ENCODE results near the gene PTBP2. TPM values are rescaled to one million over a fixed set of nuclear protein-coding genes. Genes with fewer than 3 reads are reported as not detected.

The PTBP2 gene
- total RNA-seq, 1 experiment from 2014 or later: 13.2 TPM

DNA sequence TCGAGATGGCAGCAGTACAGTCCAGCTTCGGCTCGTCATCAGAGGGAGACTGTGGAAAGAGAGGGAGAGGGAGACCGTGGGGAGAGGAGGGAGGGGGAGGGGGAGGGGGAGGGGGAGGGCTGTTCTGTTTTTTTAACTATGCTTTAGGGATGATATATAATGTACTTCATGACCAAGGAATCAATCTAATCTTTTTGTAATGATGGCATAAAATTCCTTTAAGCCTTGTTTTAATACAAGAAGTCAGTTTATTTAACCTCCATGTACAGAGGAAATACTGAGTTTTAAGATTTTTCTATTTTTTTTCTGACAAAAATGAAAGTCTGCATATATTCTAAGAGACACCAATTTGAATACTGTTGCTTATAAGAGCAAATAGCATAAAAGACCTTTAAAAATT, 41.9 kb downstream of the PTBP2 start (continued):
- TF ChIP-seq, protein P1, sequence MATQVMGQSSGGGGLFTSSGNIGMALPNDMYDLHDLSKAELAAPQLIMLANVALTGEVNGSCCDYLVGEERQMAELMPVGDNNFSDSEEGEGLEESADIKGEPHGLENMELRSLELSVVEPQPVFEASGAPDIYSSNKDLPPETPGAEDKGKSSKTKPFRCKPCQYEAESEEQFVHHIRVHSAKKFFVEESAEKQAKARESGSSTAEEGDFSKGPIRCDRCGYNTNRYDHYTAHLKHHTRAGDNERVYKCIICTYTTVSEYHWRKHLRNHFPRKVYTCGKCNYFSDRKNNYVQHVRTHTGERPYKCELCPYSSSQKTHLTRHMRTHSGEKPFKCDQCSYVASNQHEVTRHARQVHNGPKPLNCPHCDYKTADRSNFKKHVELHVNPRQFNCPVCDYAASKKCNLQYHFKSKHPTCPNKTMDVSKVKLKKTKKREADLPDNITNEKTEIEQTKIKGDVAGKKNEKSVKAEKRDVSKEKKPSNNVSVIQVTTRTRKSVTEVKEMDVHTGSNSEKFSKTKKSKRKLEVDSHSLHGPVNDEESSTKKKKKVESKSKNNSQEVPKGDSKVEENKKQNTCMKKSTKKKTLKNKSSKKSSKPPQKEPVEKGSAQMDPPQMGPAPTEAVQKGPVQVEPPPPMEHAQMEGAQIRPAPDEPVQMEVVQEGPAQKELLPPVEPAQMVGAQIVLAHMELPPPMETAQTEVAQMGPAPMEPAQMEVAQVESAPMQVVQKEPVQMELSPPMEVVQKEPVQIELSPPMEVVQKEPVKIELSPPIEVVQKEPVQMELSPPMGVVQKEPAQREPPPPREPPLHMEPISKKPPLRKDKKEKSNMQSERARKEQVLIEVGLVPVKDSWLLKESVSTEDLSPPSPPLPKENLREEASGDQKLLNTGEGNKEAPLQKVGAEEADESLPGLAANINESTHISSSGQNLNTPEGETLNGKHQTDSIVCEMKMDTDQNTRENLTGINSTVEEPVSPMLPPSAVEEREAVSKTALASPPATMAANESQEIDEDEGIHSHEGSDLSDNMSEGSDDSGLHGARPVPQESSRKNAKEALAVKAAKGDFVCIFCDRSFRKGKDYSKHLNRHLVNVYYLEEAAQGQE (IDR thresholded peaks at IDR 0.05; ENCODE audit: low read depth): no peak
- no peak for TF ChIP-seq ZFX (IDR thresholded peaks at IDR 0.05)
- TF ChIP-seq SRF (IDR thresholded peaks at IDR 0.05; ENCODE audit: low read depth): no peak
- TF ChIP-seq ELF1 (IDR thresholded peaks at IDR 0.05; ENCODE audit: borderline replicate concordance, low read depth): no peak
- TF ChIP-seq, protein P2, sequence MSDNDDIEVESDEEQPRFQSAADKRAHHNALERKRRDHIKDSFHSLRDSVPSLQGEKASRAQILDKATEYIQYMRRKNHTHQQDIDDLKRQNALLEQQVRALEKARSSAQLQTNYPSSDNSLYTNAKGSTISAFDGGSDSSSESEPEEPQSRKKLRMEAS (IDR thresholded peaks at IDR 0.05): no peak

DNA sequence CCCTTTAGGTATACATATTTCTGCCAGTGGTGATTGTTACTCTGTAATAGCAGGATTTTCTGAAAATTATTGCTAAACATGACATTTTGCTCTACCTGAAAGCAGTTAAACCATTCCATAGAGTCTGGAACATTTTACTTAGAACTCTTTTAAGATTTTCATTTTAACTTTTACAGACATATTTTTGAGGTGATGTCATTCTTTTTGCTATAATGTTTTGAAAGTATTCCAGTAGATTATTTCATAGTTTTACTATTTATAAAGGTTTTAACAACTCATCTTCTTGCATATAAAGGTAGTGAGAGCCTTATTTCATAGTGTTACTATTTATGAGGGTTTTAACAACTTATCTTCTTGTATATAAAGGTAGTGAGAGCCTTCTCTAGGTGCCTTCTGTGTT, 42.9 kb downstream of the PTBP2 start:
- Histone ChIP-seq H3K4me2 (ENCODE audit: low read length) (no peak overlapping the region), H3K4me1 (ENCODE audit: control insufficient read depth in 1 of 2, insufficient read depth in 2 of 2, low read length in 2 of 2) (no peaks in the 10 kb centered on the region), H3K9ac (ENCODE audit: low read length) (no peak overlapping the region), H3K9me3 (ENCODE audit: control insufficient read depth in 1 of 2, insufficient read depth in 1 of 2, low read depth in 1 of 2, low read length in 2 of 2) (no peaks in the 10 kb centered on the region), H4K20me1 (ENCODE audit: insufficient read depth) (peaks cover 18% of the 10 kb centered on the region; the same call in 1 of the 2 replicates), H3K27ac (ENCODE audit: low read depth, low read length) (no peak overlapping the region), H3K27me3 (ENCODE audit: insufficient read depth, low read length) (no peaks in the 10 kb centered on the region), H3K4me3 (replicated peaks in 1 of 2; ENCODE audit: low read depth in 1 of 2, low read length in 2 of 2) (no peak overlapping the region), H3K36me3 (ENCODE audit: control insufficient read depth in 1 of 2, insufficient read depth in 2 of 2, low read length in 2 of 2) (no peaks in the 10 kb centered on the region), H3K79me2 (ENCODE audit: insufficient read depth, low read length) (peaks cover 79% of the 10 kb centered on the region), H3K9me2 (ENCODE audit: insufficient read depth) (no peaks in the 10 kb centered on the region), H2AFZ (ENCODE audit: low read depth, low read length, poor library complexity, severe bottlenecking) (no peak overlapping the region)
- no peak for ATAC-seq
- RAD21 ChIA-PET (ENCODE audit: low non-redundant PET in 1 of 2, low total read pairs in 2 of 2, uncharacterized antibody in 2 of 2, unreplicated experiment in 2 of 2): no interaction called here
- BruUV-seq (replicated peaks): no TSS peak
- intact Hi-C loops (cut with micrococcal nuclease): no loop called here
- no peak for DNase-seq (ENCODE audit: low read depth, low spot score)
- POLR2A ChIA-PET: no interaction called here
- CTCF ChIA-PET: no interaction called here
- TF ChIP-seq SRF (IDR thresholded peaks at IDR 0.05; ENCODE audit: low read depth): no peak
- no peak for TF ChIP-seq POLR2A (IDR thresholded peaks at IDR 0.05; ENCODE audit: borderline replicate concordance, extremely low read depth, insufficient read depth, insufficient read length)
- TF ChIP-seq ZFX (IDR thresholded peaks at IDR 0.05): no peak
- TF ChIP-seq, protein P2 (IDR thresholded peaks at IDR 0.05): no peak
- TF ChIP-seq TCF7L2 (IDR thresholded peaks at IDR 0.05; ENCODE audit: borderline replicate concordance, extremely low read depth, insufficient read depth, insufficient read length): no peak
- TF ChIP-seq, protein P3, sequence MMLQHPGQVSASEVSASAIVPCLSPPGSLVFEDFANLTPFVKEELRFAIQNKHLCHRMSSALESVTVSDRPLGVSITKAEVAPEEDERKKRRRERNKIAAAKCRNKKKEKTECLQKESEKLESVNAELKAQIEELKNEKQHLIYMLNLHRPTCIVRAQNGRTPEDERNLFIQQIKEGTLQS (IDR thresholded peaks at IDR 0.05): no peak
- TF ChIP-seq JUND (IDR thresholded peaks at IDR 0.05): no peak
- TF ChIP-seq EGR1 (IDR thresholded peaks at IDR 0.05; ENCODE audit: low read depth): no peak
- TF ChIP-seq YY1 (IDR thresholded peaks at IDR 0.05; ENCODE audit: extremely low read depth, insufficient replicate concordance, low read depth, low read length): no peak
- TF ChIP-seq, protein P4, sequence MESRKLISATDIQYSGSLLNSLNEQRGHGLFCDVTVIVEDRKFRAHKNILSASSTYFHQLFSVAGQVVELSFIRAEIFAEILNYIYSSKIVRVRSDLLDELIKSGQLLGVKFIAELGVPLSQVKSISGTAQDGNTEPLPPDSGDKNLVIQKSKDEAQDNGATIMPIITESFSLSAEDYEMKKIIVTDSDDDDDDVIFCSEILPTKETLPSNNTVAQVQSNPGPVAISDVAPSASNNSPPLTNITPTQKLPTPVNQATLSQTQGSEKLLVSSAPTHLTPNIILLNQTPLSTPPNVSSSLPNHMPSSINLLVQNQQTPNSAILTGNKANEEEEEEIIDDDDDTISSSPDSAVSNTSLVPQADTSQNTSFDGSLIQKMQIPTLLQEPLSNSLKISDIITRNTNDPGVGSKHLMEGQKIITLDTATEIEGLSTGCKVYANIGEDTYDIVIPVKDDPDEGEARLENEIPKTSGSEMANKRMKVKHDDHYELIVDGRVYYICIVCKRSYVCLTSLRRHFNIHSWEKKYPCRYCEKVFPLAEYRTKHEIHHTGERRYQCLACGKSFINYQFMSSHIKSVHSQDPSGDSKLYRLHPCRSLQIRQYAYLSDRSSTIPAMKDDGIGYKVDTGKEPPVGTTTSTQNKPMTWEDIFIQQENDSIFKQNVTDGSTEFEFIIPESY (IDR thresholded peaks at IDR 0.05; ENCODE audit: extremely low read depth, insufficient replicate concordance, low read length): no peak
- no peak for TF ChIP-seq POLR2AphosphoS5 (IDR thresholded peaks at IDR 0.05; ENCODE audit: low read depth, low read length)
- no peak for TF ChIP-seq ZNF274 (IDR thresholded peaks at IDR 0.05; ENCODE audit: low read depth, low read length)
- TF ChIP-seq ELF1 (IDR thresholded peaks at IDR 0.05; ENCODE audit: borderline replicate concordance, low read depth): no peak
- no peak for TF ChIP-seq EZH2 (IDR thresholded peaks at IDR 0.05)
- TF ChIP-seq CBX3 (IDR thresholded peaks at IDR 0.05; ENCODE audit: low read depth): no peak
- no peak for TF ChIP-seq FOSL1 (IDR thresholded peaks at IDR 0.05; ENCODE audit: low read depth)
- no peak for TF ChIP-seq CEBPB (IDR thresholded peaks at IDR 0.05; ENCODE audit: low read depth)

Measured in HCT116 (cell line).